Measurements from ENCODE around the gene SMIM29. TPM values are rescaled to one million over a fixed set of nuclear protein-coding genes. Genes with fewer than 3 reads are reported as not detected.

SMIM29 gene
- total RNA-seq, 1 experiment from 2014 or later, result 25.8 TPM

DNA sequence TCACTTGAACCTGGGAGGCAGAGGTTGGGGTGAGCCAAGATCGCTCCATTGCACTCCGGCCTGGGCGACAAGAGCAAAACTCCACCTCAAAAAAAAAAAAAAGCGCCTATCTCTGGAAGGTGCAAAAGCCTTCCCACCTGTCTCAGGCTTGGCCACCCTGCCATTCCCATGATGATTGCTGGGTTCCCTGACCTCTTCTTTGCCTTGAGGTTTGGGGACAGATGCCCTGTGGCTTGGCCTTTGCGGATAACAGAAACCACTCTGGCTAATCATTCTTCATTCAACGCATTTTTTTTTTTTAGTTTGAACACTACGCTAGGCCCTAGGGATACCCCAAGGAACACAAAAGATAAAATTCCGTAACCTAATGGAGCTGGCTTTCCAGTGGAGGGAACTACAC is 18.9 kb downstream of the SMIM29 start:
- ATAC-seq, result no peak
- Histone ChIP-seq H3K4me1 (ENCODE audit: insufficient read depth, low read length) (peaks cover 30% of the 10 kb centered on the region), H3K79me2 (ENCODE audit: low read length) (no peaks in the 10 kb centered on the region), H3K27me3 (ENCODE audit: low read length) (no peaks in the 10 kb centered on the region), H3K9me3 (ENCODE audit: low read length) (no peaks in the 10 kb centered on the region), H3K36me3 (ENCODE audit: low read depth, low read length) (no peaks in the 10 kb centered on the region), H3K9ac (ENCODE audit: low read length) (no peak overlapping the region), H3K4me2 (ENCODE audit: low read length) (no peak overlapping the region), H2AFZ (ENCODE audit: low read length) (no peak overlapping the region), H3K27ac (ENCODE audit: low read length) (no peak overlapping the region), H3K4me3 (ENCODE audit: low read length) (no peak overlapping the region), H4K20me1 (ENCODE audit: low read length) (no peaks in the 10 kb centered on the region), H3K9me2 (replicated peaks; ENCODE audit: low read length) (no peaks in the 10 kb centered on the region), H3F3A (ENCODE audit: low read length, unreplicated experiment) (peaks cover 8% of the 10 kb centered on the region)
- POLR2A ChIA-PET (ENCODE audit: unreplicated experiment), result no interaction called here
- BruUV-seq (replicated peaks), result no TSS peak
- no peak for TF ChIP-seq EZH2 (IDR thresholded peaks at IDR 0.05; ENCODE audit: low read length, unreplicated experiment)
- TF ChIP-seq, protein P1, sequence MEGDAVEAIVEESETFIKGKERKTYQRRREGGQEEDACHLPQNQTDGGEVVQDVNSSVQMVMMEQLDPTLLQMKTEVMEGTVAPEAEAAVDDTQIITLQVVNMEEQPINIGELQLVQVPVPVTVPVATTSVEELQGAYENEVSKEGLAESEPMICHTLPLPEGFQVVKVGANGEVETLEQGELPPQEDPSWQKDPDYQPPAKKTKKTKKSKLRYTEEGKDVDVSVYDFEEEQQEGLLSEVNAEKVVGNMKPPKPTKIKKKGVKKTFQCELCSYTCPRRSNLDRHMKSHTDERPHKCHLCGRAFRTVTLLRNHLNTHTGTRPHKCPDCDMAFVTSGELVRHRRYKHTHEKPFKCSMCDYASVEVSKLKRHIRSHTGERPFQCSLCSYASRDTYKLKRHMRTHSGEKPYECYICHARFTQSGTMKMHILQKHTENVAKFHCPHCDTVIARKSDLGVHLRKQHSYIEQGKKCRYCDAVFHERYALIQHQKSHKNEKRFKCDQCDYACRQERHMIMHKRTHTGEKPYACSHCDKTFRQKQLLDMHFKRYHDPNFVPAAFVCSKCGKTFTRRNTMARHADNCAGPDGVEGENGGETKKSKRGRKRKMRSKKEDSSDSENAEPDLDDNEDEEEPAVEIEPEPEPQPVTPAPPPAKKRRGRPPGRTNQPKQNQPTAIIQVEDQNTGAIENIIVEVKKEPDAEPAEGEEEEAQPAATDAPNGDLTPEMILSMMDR (conservative IDR thresholded peaks at IDR 0.05; ENCODE audit: low read depth, low read length), result no peak
- TF ChIP-seq EZH2phosphoT487 (IDR thresholded peaks at IDR 0.05; ENCODE audit: borderline replicate concordance, low read length), result no peak
- intact Hi-C loops (cut with micrococcal nuclease), result no loop called here
- DNase-seq, result no peak
- CTCF ChIA-PET, result no interaction called here

DNA sequence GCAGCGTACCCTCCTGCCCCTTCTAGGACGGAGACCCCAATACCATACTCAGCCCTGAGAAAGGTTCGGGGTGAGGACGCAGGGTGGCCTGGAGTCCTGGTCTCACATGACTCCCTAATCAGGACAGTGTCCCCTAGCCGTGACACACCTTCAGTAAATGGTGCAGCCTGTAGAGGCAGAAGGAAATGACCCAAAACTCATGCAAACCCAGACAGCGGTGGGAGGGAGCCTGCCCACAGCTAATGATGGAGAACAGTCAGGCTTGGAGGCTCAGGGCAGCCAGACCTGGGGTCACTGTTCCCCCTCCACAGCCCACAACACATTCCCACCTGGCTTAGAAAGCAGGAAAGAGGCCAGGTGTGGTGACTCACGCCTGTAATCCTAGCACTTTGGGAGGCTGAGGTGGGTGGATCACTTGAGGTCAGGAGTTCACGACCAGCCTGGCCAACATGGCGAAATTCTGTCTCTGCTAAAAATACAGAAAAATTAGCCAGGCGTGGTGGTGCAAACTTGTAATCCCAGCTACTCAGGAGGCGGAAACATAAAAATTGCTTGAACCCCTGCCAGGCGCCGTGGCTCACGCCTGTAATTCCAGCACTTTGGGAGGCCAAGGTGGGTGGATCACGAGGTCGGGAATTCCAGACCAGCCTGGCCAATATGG is 20.9 kb downstream of the SMIM29 start:
- no peaks in the 10 kb centered on the region for H3K9me3 ChIP-seq (ENCODE audit: low read length)
- BruUV-seq (replicated peaks), result no TSS peak
- H3K36me3 ChIP-seq (ENCODE audit: low read depth, low read length), result no peaks in the 10 kb centered on the region
- H3K9ac ChIP-seq (ENCODE audit: low read length), result no peak overlapping the region
- H3K4me1 ChIP-seq (ENCODE audit: insufficient read depth, low read length), result peaks cover 47% of the 10 kb centered on the region
- CTCF ChIA-PET, result interaction anchor here (0.6 kb wide), 2 partner anchors 8 to 1372 kb away, joined by 4 read pairs; no protein-coding TSS in a partner anchor
- H3F3A ChIP-seq (ENCODE audit: low read length, unreplicated experiment), result peaks cover 8% of the 10 kb centered on the region
- H3K27me3 ChIP-seq (ENCODE audit: low read length), result no peaks in the 10 kb centered on the region
- peak overlapping the region; percentile 51 for H3K27ac ChIP-seq (ENCODE audit: low read length)
- peak overlapping the region; percentile 51 for H3K4me2 ChIP-seq (ENCODE audit: low read length)
- no peaks in the 10 kb centered on the region for H3K79me2 ChIP-seq (ENCODE audit: low read length)
- TF ChIP-seq, protein P1 (conservative IDR thresholded peaks at IDR 0.05; ENCODE audit: low read depth, low read length), result no peak
- no peak for TF ChIP-seq EZH2phosphoT487 (IDR thresholded peaks at IDR 0.05; ENCODE audit: borderline replicate concordance, low read length)
- TF ChIP-seq EZH2 (IDR thresholded peaks at IDR 0.05; ENCODE audit: low read length, unreplicated experiment), result no peak
- H2AFZ ChIP-seq (ENCODE audit: low read length), result peak overlapping the region; percentile 25; the same call in 1 of the 2 replicates
- intact Hi-C loops (cut with micrococcal nuclease), result no loop called here
- DNase-seq, result peak; percentile 80
- no peak overlapping the region for H3K4me3 ChIP-seq (ENCODE audit: low read length)
- H3K9me2 ChIP-seq (replicated peaks; ENCODE audit: low read length), result no peaks in the 10 kb centered on the region
- no peaks in the 10 kb centered on the region for H4K20me1 ChIP-seq (ENCODE audit: low read length)
- POLR2A ChIA-PET (ENCODE audit: unreplicated experiment), result no interaction called here
- peak; percentile 8 for ATAC-seq
